Activated naive CD4-positive, alpha-beta T cell treated with anti-CD3 and anti-CD28 coated beads, Interleukin-2, amount 50 U/mL, for 16 hours (primary cell): ENCODE measurements around the gene PALMD.

Experiments
- DNase-seq: peaks from one replicate; pipeline ENCODE4 v3.0.0-alpha.2; 2020

PALMD gene

DNA sequence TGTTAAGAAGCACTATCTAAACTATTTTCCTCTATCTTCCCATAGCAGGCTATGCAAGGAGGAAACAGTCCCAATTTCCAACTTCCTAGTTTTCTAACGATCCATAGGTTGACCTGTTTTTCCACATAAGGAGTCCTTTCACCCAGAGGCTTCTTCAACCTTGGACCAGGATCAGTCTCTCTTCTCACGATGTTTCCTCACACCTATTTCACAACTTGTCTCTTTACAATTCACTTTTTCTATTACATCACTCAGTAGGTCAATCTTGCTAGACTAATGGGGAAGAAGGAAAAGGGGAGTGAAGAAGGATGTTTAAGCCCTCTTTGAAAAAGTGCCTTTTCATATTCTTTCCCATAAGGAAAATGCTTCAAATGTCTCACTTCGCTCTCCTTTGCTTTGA, 15.9 kb downstream of the PALMD start:
- no peak for DNase-seq

- DNase-seq: no peak
Observed at GRCh38 chr1:99662539-99663080, 16.7 kb downstream of the PALMD start.

GRCh38 chr1:99663501-99663900, 17.6 kb downstream of the PALMD start:
- DNase-seq: no peak

GRCh38 chr1:99665212-99665611, 19.3 kb downstream of the PALMD start:
- no peak for DNase-seq

GRCh38 chr1:99669376-99669775, 23.5 kb downstream of the PALMD start:
- DNase-seq: no peak

DNA sequence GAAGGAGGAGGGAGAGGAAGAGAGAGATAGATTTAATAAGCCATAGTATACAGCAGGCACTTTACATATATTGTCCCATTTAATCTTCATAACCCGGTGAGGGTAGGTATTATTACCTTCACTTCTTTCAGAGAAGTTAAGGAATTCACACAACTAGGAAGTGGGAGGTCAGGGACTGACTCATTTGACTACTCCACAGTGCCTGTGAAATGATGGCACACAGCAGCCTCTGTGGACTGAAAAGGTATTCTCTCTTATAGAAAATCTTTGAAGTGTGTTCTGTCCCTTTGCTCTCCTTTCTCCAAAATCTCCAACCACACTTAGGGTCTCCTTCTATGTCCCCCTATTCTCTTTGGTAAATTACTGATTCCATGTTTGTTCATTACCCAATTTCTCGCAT, 23.9 kb downstream of the PALMD start:
- DNase-seq: no peak

GRCh38 chr1:99670583-99670982, 24.7 kb downstream of the PALMD start:
- no peak for DNase-seq

- no peak for DNase-seq
Observed at GRCh38 chr1:99672038-99672437, 26.1 kb downstream of the PALMD start.

DNA sequence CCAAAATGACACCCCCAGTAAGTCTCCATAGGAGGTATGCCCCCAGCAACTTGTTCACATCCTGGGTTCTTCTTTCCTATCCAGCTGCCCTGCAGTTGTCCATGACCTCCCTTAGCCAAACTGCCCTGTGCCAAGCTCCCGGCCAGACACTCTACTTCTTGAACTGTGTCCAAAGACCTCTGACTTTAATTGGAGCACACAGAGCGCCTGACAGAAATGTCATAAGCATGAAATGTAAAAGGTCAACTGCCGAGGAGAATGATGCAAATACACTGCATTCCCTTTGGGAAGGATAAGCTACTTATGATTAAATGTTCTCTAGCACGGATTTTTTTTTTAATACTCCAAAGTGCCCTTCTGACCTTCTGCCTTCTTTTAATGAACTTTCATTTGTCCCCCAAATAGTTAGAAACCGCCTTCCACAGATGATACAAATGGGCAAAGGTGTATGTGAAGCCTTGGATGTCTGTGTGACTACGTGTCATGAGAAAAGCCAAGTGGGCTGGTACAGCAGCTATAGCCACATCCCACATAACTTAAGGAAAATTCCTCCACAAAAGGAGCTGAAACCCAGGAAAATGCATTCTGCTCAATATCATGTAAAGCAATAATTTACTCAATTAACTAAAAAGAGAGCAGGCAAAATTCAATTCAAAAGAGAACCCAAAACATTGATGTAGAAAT, 26.8 kb downstream of the PALMD start:
- no peak for DNase-seq

GRCh38 chr1:99673315-99673714, 27.4 kb downstream of the PALMD start:
- DNase-seq: no peak

- DNase-seq: no peak
Observed at GRCh38 chr1:99674115-99675064, 28.5 kb downstream of the PALMD start.

- DNase-seq: no peak
Observed at GRCh38 chr1:99675292-99675691, 29.4 kb downstream of the PALMD start.

DNA sequence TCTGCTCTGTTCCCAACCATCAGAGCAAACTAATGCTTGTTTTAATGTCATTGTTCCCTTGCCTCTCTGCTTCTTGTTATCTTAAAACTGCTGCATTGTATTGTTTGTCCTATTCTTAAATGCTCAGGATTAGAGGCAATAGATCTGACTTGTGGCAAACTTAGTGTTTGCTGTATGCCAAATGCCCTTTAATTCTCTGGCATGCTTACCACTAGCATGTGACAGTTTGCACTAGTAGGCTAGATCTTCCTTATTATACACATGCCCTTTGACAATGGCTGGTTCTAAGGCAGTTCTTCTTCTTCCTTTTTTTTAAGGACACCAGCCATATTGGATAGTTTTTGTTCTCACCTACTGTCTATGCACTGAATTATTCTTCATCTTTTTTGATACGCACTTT, 30.1 kb downstream of the PALMD start:
- DNase-seq: no peak

DNA sequence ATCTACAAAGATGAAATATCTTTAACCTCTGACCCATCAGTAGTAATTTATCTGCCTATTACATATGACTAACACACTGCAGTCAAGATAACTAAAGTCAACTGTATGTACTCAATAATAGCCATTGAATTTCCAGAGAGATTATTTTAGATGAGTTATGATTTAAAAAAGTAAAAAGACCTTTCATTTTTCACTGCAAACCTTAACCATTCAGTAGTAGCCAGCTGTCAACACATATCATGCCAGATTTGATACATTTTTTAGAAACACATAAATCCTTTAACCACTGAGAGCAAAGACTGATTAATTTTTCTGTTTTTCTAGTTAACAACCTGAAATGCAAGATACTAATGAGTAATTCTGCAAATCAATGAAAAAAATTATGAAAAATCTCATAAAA, 31.0 kb downstream of the PALMD start:
- no peak for DNase-seq

DNA sequence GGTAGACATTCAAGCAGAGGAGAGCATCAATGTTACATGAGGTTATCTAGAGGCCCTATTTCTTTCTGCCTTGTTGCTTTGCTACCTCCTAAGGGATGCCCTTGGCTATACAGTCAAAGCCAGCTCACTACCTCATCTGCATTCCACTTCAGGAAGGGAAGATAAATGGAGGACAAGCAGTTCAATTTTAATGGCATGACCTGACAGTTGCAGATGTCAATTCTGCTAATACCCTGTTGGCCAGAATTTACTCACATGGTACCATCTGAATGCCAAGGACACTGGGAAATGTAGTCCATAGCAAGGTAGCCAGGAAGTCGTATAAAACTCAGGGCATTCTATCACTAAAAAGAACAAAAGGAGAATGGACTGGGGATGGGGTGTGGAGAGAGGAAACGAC, 31.5 kb downstream of the PALMD start:
- DNase-seq: no peak

GRCh38 chr1:99680270-99680669, 34.4 kb downstream of the PALMD start:
- DNase-seq: no peak

GRCh38 chr1:99681583-99681982, 35.7 kb downstream of the PALMD start:
- DNase-seq: no peak

- no peak for DNase-seq
Observed at GRCh38 chr1:99682291-99682751, 36.4 kb downstream of the PALMD start.

- DNase-seq: peak; percentile 25
Observed at GRCh38 chr1:99685516-99686180, 39.7 kb downstream of the PALMD start.

- no peak for DNase-seq
Observed at GRCh38 chr1:99691175-99691574, 45.3 kb downstream of the PALMD start.

DNA sequence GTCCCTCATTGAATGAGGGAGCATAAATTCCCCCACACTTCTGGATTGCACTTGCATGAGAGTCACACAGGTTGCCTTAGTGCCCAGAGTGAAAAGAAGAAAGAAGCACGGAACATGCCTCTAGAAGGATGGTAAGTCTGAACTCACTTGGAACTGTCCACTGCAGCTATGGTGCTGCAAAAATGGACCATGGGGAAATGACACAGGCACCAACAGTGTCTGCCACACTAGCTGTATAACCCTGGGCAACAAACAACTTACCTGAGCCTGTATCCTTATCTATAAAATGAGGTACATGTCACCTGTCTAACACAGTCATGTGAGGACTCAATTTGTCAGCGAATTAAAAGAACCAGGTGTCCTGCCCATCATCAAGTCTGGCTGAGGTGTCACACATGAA, 50.7 kb downstream of the PALMD start:
- no peak for DNase-seq

DNA sequence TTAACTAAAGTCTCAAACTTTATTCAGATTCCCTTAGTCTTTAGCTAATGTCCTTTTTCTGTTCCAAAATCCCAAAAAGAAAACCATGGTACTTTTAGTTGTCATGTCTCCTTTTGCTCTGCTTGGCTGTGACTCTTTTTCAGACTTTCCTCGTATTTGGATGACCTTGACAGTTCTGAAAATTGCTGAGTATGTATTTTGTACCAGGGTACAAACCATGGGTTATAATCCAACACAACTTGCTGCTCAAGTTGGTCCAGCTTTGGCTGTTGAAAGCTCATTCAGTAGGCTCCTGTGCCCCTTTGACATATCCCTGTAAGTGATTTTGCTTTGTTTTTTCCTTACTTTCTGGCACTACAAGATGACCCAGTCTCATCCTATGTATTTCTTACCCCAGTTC, 51.7 kb downstream of the PALMD start:
- DNase-seq: no peak

- DNase-seq: no peak
Observed at GRCh38 chr1:99700020-99700419, 54.1 kb downstream of the PALMD start.
